ENCODE measurements around the gene PPP6R3.
A peak's percentile ranks its signal among the peaks of the same experiment; 100 is the strongest.

PPP6R3 gene, protein sequence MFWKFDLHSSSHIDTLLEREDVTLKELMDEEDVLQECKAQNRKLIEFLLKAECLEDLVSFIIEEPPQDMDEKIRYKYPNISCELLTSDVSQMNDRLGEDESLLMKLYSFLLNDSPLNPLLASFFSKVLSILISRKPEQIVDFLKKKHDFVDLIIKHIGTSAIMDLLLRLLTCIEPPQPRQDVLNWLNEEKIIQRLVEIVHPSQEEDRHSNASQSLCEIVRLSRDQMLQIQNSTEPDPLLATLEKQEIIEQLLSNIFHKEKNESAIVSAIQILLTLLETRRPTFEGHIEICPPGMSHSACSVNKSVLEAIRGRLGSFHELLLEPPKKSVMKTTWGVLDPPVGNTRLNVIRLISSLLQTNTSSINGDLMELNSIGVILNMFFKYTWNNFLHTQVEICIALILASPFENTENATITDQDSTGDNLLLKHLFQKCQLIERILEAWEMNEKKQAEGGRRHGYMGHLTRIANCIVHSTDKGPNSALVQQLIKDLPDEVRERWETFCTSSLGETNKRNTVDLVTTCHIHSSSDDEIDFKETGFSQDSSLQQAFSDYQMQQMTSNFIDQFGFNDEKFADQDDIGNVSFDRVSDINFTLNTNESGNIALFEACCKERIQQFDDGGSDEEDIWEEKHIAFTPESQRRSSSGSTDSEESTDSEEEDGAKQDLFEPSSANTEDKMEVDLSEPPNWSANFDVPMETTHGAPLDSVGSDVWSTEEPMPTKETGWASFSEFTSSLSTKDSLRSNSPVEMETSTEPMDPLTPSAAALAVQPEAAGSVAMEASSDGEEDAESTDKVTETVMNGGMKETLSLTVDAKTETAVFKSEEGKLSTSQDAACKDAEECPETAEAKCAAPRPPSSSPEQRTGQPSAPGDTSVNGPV

DNA sequence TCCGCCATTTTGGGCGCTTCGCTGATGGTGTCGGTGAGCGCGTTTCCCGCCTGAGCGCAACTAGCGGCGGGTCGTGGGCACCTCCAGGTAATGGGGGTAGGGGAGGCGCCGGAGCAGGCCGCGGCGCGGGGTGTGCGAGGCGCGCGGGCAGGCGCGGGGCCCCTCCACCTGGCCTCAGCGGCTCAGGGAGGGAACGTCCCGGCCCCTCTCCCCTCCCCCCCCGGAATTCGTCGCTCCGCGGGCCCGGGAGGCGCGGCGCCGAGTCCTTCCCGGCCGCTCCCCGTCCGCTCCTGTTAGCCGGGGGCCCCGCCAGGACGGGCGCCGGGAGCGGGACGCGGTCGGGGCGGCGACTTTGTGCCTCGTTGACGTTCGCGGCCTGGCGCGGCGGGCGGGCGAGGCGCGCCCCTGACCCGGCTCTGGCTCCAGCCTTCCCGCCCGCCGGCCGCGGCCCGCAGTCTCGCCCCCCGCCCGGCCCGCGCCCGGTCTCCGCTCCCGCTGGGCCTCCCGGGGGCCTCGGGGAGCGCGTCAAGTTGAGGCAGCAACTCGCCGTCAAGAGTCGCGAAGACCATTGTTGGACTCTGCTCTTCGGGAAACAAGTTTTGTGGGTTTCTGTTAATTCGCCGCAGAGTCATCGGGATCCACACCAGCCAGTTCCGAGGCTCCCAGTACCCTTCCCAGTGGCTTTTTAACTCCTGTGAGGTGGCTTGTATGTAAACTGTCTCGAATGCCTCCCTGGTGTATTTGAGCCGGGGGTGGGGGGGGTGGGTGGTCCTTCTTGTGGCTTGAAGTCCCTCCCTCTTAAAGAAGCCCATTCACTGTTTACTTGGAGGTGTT lies at the start of gene PPP6R3:
Gene PPP6R3 (plus strand): TSS at position 12 of the 834 bp plus-strand sequence. CDS start 76,913 bp downstream, outside the sequence.
- DNase-seq (ENCODE audit: low read depth in 2 of 2) = no peak

DNA sequence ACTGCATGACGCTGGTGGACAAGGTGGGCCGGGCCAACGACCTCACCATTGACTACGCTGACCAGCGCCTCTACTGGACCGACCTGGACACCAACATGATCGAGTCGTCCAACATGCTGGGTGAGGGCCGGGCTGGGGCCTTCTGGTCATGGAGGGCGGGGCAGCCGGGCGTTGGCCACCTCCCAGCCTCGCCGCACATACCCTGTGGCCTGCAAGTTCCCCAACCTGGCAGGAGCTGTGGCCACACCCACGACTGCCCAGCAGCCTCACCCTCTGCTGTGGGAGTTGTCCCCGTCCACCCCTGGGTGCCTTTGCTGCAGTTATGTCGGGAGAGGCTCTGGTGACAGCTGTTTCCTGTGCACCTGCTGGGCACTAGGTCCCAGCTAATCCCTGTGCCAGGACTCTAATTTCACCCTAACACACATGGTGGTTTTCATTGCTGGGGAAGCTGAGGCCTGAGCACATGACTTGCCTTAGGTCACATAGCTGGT lies 49.0 kb upstream of the PPP6R3 start:
- DNase-seq (ENCODE audit: low read depth in 2 of 2) = no peak

DNA sequence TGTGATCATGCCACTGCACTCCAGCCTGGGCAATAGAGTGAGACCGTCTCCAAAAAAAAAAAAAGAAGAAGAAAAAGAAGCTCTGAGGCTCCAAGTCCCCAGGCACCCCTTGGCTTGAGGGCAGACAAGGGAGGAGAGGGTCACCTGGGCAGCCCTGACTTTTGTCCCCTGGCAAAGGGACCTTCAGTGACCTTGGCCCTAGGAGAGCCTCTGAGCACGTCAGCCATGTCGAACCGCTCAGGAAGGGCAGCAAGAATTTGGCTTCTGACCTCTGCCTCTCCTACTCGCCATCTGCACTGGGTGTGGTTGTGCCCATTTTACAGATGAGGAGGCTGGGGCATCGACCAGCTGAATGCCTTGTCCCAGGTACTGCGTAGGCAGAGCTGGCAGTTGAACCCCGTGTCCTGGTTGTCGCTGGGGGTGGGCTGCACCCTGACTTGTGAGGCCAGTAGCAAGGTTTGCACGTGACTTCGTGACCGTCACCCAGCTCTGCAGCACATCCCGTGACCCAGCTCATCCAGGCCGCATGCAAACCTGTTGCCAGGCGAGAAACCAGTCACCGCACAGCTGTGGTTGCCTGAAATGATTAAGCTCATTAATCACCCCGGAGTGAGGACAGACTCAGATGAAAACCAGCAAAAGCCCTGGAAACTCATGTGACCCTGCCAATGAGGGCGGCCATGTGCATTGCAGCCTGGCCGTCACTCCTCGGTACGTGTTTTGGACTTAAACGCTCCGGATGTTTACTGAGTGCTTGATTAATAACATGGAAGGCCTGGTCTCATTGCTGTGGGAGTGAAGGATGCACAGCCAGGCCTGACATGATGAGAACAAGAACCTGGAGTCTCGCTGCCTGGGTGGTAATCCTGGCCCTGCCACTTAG lies 47.7 kb upstream of the PPP6R3 start:
- peak; percentile 19 to 21 for DNase-seq (ENCODE audit: low read depth in 2 of 2)

DNA sequence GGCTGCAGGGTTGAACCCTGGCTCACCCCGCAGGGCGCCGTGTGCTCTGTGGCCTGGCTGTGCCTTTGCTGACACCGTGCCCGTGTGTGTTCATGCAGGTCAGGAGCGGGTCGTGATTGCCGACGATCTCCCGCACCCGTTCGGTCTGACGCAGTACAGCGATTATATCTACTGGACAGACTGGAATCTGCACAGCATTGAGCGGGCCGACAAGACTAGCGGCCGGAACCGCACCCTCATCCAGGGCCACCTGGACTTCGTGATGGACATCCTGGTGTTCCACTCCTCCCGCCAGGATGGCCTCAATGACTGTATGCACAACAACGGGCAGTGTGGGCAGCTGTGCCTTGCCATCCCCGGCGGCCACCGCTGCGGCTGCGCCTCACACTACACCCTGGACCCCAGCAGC lies 47.0 kb upstream of the PPP6R3 start:
- no peak for DNase-seq (ENCODE audit: low read depth in 2 of 2)

DNA sequence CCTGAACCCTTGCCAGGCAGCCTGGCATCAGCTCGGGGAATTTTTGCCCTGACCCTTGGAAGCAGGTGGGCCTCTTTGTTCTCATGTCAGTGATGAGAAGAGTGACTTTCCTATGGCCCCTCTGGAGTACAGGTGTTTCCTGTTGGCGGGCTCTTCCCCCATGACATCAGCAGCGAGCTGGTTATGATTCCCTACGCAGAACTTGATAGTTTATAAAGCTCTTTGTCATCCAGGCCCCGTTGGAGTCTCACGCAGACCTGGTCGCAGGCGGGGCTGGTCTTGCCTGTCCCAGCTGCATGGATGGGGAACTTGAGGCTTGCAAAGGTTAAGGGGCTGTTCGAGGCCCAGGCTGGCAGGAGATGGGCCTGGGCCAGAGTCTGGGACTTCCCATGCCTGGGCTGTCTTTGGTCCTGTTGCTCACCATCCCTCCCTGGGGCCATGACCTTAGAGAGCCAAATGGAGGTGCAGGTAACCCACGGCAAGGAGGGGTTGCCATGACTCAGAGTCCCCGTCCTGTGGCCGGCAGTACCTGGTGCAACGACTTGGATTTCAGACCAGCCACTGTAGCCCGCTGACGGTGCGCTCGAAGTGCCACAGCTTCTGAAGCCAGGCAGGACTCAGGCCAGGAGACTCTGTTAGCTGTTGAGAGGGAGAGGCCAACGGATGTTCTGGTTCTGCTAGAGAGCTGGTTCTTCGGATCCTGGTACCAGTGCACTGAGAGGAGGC lies 45.9 kb upstream of the PPP6R3 start:
- DNase-seq (ENCODE audit: low read depth in 2 of 2) = no peak

DNA sequence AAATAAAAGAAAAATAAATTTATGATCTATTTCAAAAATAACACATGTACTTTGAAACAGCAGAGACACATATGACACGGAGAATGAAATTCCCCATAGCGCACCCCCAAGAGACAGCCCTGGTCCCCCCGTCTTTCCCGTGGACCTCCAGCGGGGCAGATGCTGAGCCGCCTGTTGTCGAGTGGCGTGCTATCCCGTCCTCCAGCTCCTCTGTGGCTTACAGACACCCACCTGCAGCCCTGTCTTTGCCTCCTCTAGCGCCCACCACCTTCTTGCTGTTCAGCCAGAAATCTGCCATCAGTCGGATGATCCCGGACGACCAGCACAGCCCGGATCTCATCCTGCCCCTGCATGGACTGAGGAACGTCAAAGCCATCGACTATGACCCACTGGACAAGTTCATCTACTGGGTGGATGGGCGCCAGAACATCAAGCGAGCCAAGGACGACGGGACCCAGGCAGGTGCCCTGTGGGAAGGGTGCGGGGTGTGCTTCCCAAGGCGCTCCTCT lies 44.4 kb upstream of the PPP6R3 start:
- no peak for DNase-seq (ENCODE audit: low read depth in 2 of 2)

DNA sequence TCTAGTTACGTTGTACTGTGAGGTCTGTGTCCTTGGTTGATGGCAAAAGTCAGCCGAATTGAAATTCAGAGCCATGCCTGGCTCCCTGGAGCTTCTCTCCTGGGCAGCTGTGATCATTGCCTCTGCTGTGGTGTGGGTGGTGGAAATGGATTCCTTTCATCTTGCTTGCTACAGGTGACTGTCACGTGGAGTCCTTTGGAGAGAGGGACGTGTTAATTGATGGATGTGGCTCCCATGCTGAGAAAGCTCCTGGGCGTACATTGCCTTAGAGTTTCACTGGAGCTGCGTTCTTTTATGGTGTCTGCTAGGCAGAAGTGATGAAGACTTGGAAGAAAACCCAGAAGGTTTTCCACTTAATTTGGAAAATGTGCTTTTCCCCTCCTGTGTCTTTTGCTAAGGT lies 41.9 kb upstream of the PPP6R3 start:
- DNase-seq (ENCODE audit: low read depth in 2 of 2) = no peak

DNA sequence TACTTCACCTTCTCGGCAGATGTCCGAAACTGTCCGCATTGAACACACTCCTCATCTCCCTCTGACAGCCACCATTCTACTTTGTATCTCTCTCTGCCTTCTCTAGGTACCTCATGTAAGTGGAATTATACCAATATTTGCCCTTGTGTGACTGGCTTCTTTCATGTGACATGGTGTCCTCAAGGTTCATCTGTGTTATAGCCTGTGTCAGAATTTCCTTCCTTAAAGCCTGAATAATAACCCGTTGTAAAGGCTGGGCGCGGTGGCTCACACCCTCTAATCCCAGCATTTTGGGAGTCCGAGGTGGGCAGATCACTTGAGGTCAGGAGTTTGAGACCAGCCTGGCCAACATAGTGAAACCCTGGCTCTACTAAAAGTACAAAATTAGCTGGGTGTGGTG lies 40.4 kb upstream of the PPP6R3 start:
- no peak for DNase-seq (ENCODE audit: low read depth in 2 of 2)

DNA sequence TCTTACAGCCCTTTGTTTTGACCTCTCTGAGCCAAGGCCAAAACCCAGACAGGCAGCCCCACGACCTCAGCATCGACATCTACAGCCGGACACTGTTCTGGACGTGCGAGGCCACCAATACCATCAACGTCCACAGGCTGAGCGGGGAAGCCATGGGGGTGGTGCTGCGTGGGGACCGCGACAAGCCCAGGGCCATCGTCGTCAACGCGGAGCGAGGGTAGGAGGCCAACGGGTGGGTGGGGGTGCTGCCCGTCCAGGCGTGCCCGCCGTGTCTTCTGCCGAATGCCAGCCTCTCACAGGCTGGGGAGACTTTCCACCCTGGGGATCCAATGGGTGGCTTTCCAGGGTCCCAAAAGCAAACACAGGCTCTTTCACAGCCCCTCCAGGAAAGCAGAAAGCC lies 37.1 kb upstream of the PPP6R3 start:
- no peak for DNase-seq (ENCODE audit: low read depth in 2 of 2)

DNA sequence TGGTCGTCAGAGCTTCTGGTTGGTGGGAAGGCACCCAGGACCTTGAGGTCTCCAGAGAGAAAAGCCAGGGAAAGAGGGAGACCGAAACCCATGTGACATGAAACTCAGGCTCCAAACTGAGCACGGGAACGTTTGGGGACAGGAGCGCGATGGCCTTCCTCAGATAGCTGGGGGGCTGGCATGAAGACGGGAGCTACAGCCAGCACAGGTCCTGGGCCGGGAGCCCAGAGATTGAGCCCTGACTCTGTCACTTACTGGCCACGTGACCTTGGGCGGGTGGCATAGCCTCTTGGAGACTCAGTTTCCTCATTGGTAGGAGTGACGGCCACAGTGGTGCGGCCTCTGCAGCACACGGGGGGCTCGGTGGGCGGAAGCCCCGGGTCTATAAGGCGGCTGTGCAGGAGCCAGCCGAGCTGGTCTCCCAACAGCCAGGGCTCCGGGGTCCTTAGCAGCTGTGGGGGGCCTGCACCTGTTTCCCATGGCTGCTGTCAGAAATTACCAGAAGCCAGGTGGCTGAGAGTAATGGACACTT lies 36.4 kb upstream of the PPP6R3 start:
- no peak for DNase-seq (ENCODE audit: low read depth in 2 of 2)

DNA sequence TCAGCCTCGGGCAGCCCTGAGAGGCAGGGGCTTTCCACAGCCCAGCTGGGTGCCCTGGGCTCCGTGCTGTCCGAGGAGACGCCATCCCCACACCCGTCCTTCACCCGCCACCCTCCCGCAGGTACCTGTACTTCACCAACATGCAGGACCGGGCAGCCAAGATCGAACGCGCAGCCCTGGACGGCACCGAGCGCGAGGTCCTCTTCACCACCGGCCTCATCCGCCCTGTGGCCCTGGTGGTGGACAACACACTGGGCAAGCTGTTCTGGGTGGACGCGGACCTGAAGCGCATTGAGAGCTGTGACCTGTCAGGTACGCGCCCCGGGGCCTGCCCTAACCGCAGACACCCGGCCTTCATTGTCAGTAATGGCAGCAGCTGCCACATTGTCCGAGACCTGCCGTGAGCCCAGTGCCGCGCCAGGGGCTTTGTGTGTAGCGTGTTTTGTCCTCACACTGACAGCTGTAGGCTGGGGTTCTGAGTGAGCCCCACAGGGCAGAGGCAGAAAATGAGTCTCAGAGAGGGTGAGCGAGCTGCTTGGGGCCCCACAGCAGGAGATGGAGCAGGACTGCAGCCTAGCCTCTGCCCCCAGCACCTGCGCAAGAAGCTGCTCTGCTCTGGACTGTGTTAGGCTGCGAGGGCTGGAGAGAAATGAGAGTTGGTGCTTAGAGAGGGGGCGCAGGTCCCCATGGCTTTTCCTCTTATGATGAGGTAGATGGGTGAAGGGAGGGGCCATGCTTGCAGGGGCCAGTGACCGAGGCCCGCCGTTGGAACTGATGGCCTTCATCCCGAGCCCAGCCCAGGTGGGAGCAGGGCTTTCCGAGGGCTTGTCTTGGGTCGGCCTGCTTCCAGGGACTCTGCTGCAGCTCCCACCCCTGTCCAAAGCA lies 35.3 kb upstream of the PPP6R3 start:
- no peak for DNase-seq (ENCODE audit: low read depth in 2 of 2)

DNA sequence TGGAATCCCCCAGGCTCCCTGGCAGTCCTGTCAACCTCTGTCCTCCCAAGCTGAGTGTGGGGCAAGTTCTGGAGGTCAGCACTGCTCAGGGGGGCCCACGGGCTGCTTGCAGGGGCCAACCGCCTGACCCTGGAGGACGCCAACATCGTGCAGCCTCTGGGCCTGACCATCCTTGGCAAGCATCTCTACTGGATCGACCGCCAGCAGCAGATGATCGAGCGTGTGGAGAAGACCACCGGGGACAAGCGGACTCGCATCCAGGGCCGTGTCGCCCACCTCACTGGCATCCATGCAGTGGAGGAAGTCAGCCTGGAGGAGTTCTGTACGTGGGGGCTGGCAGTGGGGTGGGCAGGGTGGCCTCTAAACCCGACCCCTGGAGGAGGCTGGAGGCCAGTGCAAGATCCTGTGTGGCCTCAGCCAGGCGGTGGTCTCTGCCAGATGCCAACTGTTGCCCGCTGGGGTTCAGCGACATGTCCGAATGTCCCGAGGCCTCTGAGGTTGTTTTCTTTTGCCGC lies 34.6 kb upstream of the PPP6R3 start:
- no peak for DNase-seq (ENCODE audit: low read depth in 2 of 2)

DNA sequence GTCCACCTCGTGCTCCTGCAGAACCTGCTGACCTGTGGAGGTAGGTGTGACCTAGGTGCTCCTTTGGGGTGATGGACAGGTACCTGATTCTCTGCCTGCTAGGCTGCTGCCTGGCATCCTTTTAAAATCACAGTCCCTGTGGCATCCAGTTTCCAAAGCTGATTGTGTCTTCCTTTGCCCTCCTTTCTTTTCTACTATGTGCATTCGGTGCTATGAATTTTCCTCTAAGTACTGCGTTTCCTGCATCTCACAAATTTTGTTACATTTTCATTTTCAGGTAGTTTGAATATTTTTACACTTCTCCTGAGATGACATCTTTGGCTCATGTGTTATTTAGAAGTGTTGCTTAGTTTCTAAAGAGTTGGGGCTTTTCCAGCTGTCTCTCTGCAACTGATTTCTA lies 30.9 kb upstream of the PPP6R3 start:
- no peak for DNase-seq (ENCODE audit: low read depth in 2 of 2)

DNA sequence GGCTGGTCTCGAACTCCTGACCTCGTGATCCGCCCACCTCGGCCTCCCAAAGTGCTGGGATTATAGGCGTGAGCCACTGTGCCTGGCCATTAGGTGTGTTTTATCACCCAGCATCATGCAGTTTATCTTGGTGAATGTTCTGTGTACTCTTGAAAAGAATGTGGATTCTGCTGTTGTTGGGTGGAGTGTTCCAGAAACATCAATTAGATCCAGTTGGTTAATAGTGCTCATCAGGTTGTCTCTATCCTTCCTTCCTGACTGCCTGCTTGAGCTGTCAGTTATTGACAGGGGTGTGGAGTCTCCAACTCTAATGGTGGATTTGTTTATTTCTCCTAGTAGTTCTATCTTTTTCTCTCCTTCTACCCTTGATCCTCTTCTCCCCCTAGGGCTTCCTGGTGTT lies 30.2 kb upstream of the PPP6R3 start:
- no peak for DNase-seq (ENCODE audit: low read depth in 2 of 2)

DNA sequence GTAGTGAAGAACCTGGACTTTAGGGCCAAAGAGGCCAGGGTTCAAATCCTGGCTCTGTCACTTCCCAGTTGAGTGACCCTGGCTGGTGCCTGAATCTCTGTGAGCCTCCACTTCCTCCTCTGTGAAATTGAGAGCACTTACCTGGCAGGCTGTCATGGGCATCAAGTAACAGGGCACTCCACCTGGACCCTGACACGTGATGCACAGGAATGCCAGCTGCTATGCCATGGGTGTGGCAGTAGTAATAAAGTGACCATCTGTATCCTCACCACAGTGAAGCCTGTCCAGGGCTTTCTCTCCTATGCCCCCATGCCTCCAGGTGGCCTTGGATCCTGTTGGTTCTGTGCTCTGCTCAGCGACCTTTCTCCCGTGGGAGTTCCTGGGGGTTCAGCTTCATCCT lies 29.8 kb upstream of the PPP6R3 start:
- no peak for DNase-seq (ENCODE audit: low read depth in 2 of 2)

DNA sequence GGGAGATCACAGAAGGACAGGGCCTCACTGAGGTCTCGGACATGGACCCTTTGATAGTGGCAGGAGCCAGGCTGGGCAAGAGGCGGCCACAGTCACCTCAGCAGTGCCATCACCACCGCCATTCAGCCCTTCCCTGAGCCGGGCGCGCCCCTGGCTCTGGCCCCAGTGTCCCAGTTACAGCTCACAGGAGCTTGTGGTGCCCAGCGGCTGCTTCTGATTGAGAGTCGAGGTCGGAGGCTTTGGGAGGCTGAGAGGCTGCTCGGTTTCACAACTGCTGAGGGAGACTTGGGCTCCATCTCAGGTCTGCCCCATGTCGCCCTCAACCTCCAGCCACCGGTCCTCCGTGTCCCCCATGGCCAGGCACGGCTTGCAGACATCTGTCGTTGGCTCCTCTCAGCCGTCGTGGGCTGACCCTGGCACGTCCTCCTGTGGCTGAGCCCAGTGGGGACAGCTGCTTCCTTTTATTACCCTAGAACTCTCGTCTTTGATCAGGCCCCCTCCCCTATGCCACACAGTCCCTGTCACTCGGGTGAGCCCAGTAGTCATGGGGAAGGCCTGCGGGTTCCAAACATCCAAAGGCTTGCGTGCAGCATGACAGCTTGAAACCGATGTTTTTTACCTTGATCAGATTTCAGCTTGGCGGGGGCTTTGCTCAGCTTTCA lies 28.4 kb upstream of the PPP6R3 start:
- DNase-seq (ENCODE audit: low read depth in 2 of 2) = no peak

DNA sequence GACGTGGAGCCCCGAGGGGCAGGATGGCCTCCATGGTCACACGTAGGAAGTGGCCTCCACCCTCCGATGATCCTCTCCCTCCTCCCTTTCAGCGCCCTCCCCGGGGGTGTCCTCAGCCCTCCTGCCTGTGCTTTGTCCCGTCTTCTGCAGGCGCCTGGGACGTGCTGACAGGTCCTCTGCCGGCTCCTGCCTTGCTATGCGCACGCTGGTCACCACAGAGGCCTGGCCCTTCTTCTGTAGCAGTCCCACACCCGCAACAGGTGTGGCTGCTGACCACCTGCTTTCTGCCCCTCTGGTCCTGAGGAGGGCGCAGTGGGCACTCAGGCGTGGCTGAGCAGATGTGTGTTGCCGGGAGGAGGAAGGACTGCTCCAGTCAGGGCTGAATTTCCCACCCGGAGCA lies 27.7 kb upstream of the PPP6R3 start:
- DNase-seq (ENCODE audit: low read depth in 2 of 2) = no peak

DNA sequence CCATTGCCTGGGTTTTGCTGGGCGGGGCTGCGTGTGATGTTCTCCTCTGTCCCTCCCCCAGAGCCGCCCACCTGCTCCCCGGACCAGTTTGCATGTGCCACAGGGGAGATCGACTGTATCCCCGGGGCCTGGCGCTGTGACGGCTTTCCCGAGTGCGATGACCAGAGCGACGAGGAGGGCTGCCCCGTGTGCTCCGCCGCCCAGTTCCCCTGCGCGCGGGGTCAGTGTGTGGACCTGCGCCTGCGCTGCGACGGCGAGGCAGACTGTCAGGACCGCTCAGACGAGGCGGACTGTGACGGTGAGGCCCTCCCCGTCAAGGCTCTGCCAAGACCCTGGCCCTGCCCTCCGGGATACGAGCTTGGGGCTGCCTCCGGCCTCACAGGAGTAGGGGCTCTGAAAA lies 27.0 kb upstream of the PPP6R3 start:
- DNase-seq (ENCODE audit: low read depth in 2 of 2) = no peak
